Posterior cingulate gyrus (tissue), 11 donors: Measurements from ENCODE around the gene MAGEB10.
A peak's percentile ranks its signal among the peaks of the same experiment; 100 is the strongest.
"Not testable (repeated sequence)": the region's sequence is repeated elsewhere in the genome, so short reads cannot be mapped to it uniquely, and the experiment has no call there.

ENCODE experiments used
- DNase-seq, 10 donors: peaks; one replicate each; pipeline versions ENCODE4 v3.0.0 to v3.0.0-alpha.2; 2020 to 2021; ENCODE audit warnings: mixed read lengths in 3 of 10
- intact Hi-C: fragments of 100-400 bp; cut with DNase I; formaldehyde crosslinking; loops from one replicate; pipeline ENCODE4 v1.15.1; 2023

MAGEB10 gene

GRCh38 chrX:27807690-27808089 is at the start of gene MAGEB10:
Gene MAGEB10 (plus strand): TSS chrX:27807990. CDS start chrX:27821307, 13,317 bp downstream.
- intact Hi-C loops: no loop called here
- DNase-seq: no peak

- DNase-seq: no peak
- intact Hi-C loops: no loop called here
Measured at GRCh38 chrX:27765718-27766117, 42.1 kb upstream of the MAGEB10 start.

GRCh38 chrX:27767387-27767786 is 40.4 kb upstream of the MAGEB10 start:
- intact Hi-C loops: no loop called here
- no peak for DNase-seq

GRCh38 chrX:27775984-27776383 is 31.8 kb upstream of the MAGEB10 start:
- no peak for DNase-seq
- intact Hi-C loops: no loop called here

GRCh38 chrX:27796640-27797257 is 11.0 kb upstream of the MAGEB10 start:
- DNase-seq: no peak
- intact Hi-C loops: no loop called here

- intact Hi-C loops: no loop called here
Measured at GRCh38 chrX:27797575-27797974, 10.2 kb upstream of the MAGEB10 start.

GRCh38 chrX:27808226-27808625 is 436 bp downstream of the MAGEB10 start:
- intact Hi-C loops: no loop called here
- no peak for DNase-seq

More at GRCh38 chrX:27797575-27797974, 10.2 kb upstream of the MAGEB10 start:
- DNase-seq: no peak

GRCh38 chrX:27808991-27809859 is 1.4 kb downstream of the MAGEB10 start:
- intact Hi-C loops: not testable (repeated sequence)

GRCh38 chrX:27815209-27815608 is 7.4 kb downstream of the MAGEB10 start:
- DNase-seq: no peak
- intact Hi-C loops: no loop called here

More at GRCh38 chrX:27808991-27809859, 1.4 kb downstream of the MAGEB10 start:
- DNase-seq: peak in 1 of 10 donors; percentile 81

- intact Hi-C loops: no loop called here
- DNase-seq: no peak
Measured at GRCh38 chrX:27823812-27824211, 16.0 kb downstream of the MAGEB10 start.

GRCh38 chrX:27838185-27838584 is 30.4 kb downstream of the MAGEB10 start:
- intact Hi-C loops: no loop called here
- DNase-seq: no peak

GRCh38 chrX:27840881-27841280 is 33.1 kb downstream of the MAGEB10 start:
- intact Hi-C loops: no loop called here
- DNase-seq: no peak

- intact Hi-C loops: no loop called here
- no peak for DNase-seq
Measured at GRCh38 chrX:27842859-27843258, 35.1 kb downstream of the MAGEB10 start.

- no peak for DNase-seq
- intact Hi-C loops: no loop called here
Measured at GRCh38 chrX:27860337-27860736, 52.5 kb downstream of the MAGEB10 start.

- DNase-seq: no peak
- intact Hi-C loops: no loop called here
Measured at GRCh38 chrX:27863809-27864208, 56.0 kb downstream of the MAGEB10 start.
